GM13976 (cell line): ENCODE measurements around the gene ANGPTL1.

ENCODE experiments used
- DNase-seq: peaks from one replicate; pipeline ENCODE4 v3.0.0; 2012; ENCODE audit warnings: low spot score
- in situ Hi-C: fragments of 300-500 bp; cut with MboI; formaldehyde crosslinking; loops from one replicate; pipeline ENCODE4 v1.12.0; 2022; ENCODE audit warnings: low sequenced_read_pairs, mixed read lengths, inconsistent platforms; ENCODE audit not compliant: unreplicated experiment
- TF ChIP-seq, protein P1 (sequence below): IDR thresholded peaks from 2 replicates; pipeline ENCODE4 v1.5.1; 2012; ENCODE audit warnings: borderline replicate concordance, mild to moderate bottlenecking; ENCODE audit not compliant: insufficient read depth; ENCODE audit errors: extremely low read depth, missing control alignments, control extremely low read depth

Gene ANGPTL1, protein sequence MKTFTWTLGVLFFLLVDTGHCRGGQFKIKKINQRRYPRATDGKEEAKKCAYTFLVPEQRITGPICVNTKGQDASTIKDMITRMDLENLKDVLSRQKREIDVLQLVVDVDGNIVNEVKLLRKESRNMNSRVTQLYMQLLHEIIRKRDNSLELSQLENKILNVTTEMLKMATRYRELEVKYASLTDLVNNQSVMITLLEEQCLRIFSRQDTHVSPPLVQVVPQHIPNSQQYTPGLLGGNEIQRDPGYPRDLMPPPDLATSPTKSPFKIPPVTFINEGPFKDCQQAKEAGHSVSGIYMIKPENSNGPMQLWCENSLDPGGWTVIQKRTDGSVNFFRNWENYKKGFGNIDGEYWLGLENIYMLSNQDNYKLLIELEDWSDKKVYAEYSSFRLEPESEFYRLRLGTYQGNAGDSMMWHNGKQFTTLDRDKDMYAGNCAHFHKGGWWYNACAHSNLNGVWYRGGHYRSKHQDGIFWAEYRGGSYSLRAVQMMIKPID

DNA sequence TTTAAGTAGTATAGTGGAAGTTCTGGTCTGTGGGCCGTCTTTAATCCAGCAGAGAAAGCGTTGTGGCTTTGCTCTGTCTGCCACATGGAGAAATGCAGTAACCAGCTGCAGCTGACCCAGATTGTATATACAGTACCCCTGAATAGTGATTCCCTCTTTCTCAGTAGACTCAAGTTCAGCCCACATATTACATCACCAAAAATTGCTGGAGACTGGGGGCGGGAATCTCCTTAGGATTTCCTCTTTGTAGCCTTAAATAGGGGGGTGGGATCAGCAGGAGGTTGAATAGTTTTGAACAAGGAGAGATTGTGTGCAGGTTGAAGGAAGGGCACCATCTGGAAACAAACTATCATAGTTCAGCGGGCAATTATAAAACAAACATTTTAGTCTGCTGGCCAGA lies at the start of gene ANGPTL1:
Gene ANGPTL1, minus strand, starts transcription at position 134 of the 400 bp plus-strand sequence. CDS start 5,301 bp downstream, outside the sequence.
- DNase-seq, result no peak
- in situ Hi-C loops, result no loop called here
- TF ChIP-seq, protein P1, sequence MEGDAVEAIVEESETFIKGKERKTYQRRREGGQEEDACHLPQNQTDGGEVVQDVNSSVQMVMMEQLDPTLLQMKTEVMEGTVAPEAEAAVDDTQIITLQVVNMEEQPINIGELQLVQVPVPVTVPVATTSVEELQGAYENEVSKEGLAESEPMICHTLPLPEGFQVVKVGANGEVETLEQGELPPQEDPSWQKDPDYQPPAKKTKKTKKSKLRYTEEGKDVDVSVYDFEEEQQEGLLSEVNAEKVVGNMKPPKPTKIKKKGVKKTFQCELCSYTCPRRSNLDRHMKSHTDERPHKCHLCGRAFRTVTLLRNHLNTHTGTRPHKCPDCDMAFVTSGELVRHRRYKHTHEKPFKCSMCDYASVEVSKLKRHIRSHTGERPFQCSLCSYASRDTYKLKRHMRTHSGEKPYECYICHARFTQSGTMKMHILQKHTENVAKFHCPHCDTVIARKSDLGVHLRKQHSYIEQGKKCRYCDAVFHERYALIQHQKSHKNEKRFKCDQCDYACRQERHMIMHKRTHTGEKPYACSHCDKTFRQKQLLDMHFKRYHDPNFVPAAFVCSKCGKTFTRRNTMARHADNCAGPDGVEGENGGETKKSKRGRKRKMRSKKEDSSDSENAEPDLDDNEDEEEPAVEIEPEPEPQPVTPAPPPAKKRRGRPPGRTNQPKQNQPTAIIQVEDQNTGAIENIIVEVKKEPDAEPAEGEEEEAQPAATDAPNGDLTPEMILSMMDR, result no peak

DNA sequence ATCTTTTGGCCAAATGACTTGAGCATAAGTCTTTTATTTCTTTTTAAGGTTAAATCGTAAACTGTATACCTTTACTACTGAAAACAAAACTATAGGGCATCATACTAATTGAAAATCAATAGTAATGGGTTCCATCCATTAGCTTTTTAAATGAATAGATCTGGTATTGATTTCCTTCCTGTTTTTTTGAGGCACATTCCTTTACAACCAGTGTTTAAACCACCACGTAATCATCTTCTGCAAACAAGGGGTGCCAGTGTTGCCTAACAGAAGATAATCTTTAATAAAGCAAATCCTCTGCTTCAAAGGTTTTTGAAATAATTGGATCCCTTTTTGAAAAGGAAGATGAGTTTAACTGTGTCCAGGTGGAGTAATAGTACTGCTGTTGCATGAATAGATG lies 48.7 kb upstream of the ANGPTL1 start:
- TF ChIP-seq, protein P1, result no peak
- no peak for DNase-seq
- in situ Hi-C loops, result no loop called here

DNA sequence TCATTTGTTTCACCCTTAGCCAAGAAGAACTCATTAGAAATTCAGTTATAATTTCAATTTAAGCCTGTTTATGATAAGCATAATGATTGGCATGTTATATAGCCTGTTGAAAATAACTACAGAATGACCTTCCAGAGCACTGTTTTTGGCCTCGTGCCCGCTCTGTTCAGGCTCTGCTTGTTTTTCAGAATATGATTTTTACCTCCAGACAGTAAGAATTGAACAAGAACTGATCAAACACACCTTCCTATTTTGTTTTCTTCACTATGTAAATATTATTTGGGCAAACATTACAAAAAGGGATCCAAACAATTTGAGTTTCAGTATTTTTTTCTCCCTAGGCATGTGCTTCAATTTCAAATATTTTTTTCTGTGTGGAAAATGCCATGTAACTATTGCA lies 48.1 kb upstream of the ANGPTL1 start:
- no peak for DNase-seq
- TF ChIP-seq, protein P1, result no peak
- in situ Hi-C loops, result no loop called here

DNA sequence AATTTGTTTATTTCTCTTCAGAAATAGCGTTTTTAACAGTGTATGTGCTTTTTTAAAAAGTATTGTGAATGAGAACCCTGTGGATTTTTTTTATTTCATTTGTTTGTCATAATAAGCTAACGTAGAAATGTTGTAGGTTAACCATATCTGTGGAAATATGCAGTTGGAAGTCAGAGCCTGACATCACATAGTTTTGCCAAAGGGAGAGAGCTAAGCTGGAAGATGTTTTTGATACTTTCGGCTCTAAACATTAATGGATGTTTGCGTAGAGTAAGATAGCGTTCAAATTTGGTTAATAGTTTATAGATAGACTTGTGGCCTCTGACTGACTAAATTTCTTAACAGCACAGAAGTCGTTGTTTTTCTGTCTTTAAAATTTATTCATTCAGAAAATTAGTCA lies 47.4 kb upstream of the ANGPTL1 start:
- in situ Hi-C loops, result no loop called here
- no peak for DNase-seq
- TF ChIP-seq, protein P1, result no peak

DNA sequence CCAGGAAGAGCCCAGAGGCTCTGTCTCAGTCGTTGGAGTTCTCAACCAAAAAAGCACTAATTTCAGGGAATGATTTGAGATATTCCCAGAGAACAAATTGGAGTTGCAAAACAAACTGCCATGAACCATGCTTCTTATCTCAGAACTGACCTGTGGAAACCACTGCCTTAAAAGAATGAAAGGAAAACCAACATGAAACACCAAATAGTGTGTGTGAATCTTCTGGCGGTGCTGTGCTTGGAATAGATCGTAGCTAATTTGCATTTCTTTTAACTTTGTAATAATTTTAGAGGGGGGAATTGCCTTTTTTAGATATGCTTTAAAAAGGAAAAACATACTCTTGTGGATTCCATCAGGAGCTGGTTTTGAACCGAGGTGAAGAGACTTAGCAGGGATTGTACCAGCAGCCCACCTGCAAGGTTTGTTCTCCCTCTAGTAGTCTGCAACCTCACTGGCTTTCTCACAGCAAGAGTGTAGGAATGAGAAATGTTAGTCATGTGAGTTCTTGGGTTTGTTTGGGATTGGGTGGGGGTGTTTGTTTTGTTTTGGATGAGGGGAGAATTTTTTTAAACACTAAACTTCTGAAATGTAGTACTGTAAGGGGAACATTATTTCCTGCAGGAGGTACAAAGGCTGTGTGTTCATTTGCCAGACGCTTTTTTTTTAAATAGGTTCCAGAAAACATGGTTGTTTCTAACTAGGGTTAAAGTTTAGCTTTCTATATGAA lies 45.7 kb upstream of the ANGPTL1 start:
- TF ChIP-seq, protein P1, result no peak

DNA sequence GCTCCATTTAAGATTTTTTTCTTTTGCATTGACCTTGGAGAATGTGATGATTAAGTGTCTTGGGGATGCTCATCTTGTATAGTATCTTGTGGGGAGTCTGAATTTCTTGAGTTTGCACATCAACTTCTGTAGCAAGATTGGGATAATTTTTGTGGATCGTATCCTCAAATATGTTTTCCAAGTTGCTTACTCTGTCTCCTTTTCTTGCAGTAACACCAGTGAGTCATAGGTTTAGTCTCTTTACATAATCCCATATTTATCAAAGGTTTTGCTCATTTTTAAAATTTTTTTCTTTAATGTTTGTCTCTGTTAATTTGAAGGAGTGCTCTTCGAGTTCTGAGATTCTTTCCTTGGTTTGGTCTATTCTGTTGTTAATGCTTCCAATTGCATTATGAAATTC lies 41.7 kb upstream of the ANGPTL1 start:
- in situ Hi-C loops, result no loop called here
- TF ChIP-seq, protein P1, result no peak
- DNase-seq, result no peak

More for the DNA sequence above, 45.7 kb upstream of the ANGPTL1 start:
- no peak for DNase-seq
- in situ Hi-C loops, result no loop called here
